Heart left ventricle (tissue), 16 donors: ENCODE measurements around the gene LYPD4. TPM values are rescaled to one million over a fixed set of nuclear protein-coding genes. Genes with fewer than 3 reads are reported as not detected.

Experiments used
- ATAC-seq, 4 donors: fragments of 200-7000 bp; cut with Tn5 transposase; one replicate each; pipeline ENCODE4 v1.9.1; 2020 to 2022; ENCODE audit warnings: moderate library complexity in 4 of 4, mild to moderate bottlenecking in 3 of 4, moderate number of reproducible peaks in 1 of 4
- DNase-seq, 5 donors: peaks; one replicate each; pipeline ENCODE4 v3.0.0-alpha.2; 2020
- H3K27ac ChIP-seq, 12 donors: fragments of 200-600 bp; sonication (generic) in 4 of 12; one replicate each; pipeline versions ENCODE4 v1.5.0 to v1.8.0; 2016 to 2022; ENCODE audit warnings: mild to moderate bottlenecking in 2 of 12
- H3K27me3 ChIP-seq, 9 donors: fragments of 200-600 bp; sonication (generic) in 2 of 9; one replicate each; pipeline versions ENCODE4 v1.5.1 to v1.8.0; 2016 to 2022; ENCODE audit warnings: mild to moderate bottlenecking in 3 of 9
- H3K36me3 ChIP-seq, 9 donors: fragments of 200-600 bp; sonication (generic) in 2 of 9; one replicate each; pipeline versions ENCODE4 v1.5.0 to v1.8.0; 2018 to 2022; ENCODE audit warnings: mild to moderate bottlenecking in 2 of 9
- H3K4me1 ChIP-seq, 12 donors: fragments of 200-600 bp; sonication (generic) in 4 of 12; one replicate each; pipeline versions ENCODE4 v1.5.0 to v1.8.0; 2016 to 2022; ENCODE audit warnings: mild to moderate bottlenecking in 3 of 12
- H3K4me3 ChIP-seq, 12 donors: fragments of 200-600 bp; sonication (generic) in 4 of 12; one replicate each; pipeline versions ENCODE4 v1.5.0 to v1.8.0; 2017 to 2022; ENCODE audit warnings: mild to moderate bottlenecking in 9 of 12, moderate library complexity in 4 of 12
- H3K9me3 ChIP-seq, 12 donors: fragments of 200-600 bp; sonication (generic) in 4 of 12; one replicate each; pipeline versions ENCODE4 v1.5.0 to v1.8.0; 2016 to 2022; ENCODE audit warnings: mild to moderate bottlenecking in 1 of 12
- CTCF ChIP-seq, 12 donors: fragments of 200-600 bp; sonication (generic) in 4 of 12; IDR thresholded peaks; one replicate each; pipeline versions ENCODE4 v1.5.0 to v1.8.0; 2018 to 2022; ENCODE audit warnings: antibody characterized with exemption in 12 of 12, mild to moderate bottlenecking in 5 of 12
- POLR2A ChIP-seq, 2 donors: fragments of 450-650 bp; IDR thresholded peaks; one replicate each; pipeline ENCODE4 v1.6.1; 2017; ENCODE audit warnings: antibody characterized with exemption in 2 of 2, mild to moderate bottlenecking in 2 of 2, moderate library complexity in 2 of 2
- WGBS, 4 donors: extraction: QIAGEN DNeasy Blood & Tissue Kit in 2 of 4; methylation state at CpG; one replicate each; pipeline versions ENCODE4 v1.1.5 to v1.1.7; 2013 to 2018; 5-methylcytosine and 5-hydroxymethylcytosine counted together
- intact Hi-C, 10 donors: fragments of 100-400 bp; cut with DNase I; formaldehyde crosslinking; loops; one replicate each; pipeline versions ENCODE4 v1.11.1 to v1.14.2; 2022
- polyA plus RNA-seq, 2 donors: library from polyadenylated mRNA; stranded (reverse); fragments of 200-250 nt; gene quantifications; one replicate each; pipeline ENCODE4 v1.2.3, GENCODE V29; 2013
- total RNA-seq, 9 donors: library from RNA; depleted of rRNA in 2 of 9; stranded (reverse); fragments of >200 nt in 2 of 9; fragmentation: NEBNext Ultra II Directional in 3 of 9; extraction: Animal tissue kit (Norgen Biotek cat#: 25700) in 3 of 9; gene quantifications; one replicate each; pipeline versions ENCODE4 v1.1.0 to v1.2.4, GENCODE V29; 2016 to 2023
- donor health status: ischemic (EF 13 %, LVEDD 7.1; RV severe dilation, severe dysfunction).
- donor health status: healthy with polysubstance abuse.
- donor health status: DM: no; HTN: yes; CAD: no.
- donor health status: DM: no; HTN: no; CAD: no.
- donor health status: ischemic (EF 25% LVEDD 6.9; RV normal size, moderate dysfunction).
- donor health status: ischemic (EF 25% LVEDD 5.7; RV mildly dilated, moderate dysfunction).
- donor health status: healthy.
- donor health status: DM: yes; HTN: yes; CAD: no.
- donor health status: ischemic (EF 35%, LVEDD 5.7; RV mildly dilated, moderate dysfunction).
- donor health status: nonischemic (EF 11% LVEDD 7.7; RV severe dilation, severe dysfunction).
- donor health status: DM: yes; HTN: yes; CAD: no.
- donor health status: PGD.
- donor health status: ischemic (EF 29% LVEDD 5.4; RV normal size, mild dysfunction).
- donor health status: nonischemic (EF 23%, LVEDD 6.1; RV moderate dilation, normal function).

Gene LYPD4
- total and polyA plus RNA-seq, 11 donors = not detected

- peak overlapping the region in 11 of 12 donors; percentile 11 to 99 (median 96) for H3K27ac ChIP-seq
These were observed 14.7 kb upstream of the LYPD4 start for GRCh38 chr19:41859213-41859617.

GRCh38 chr19:41853768-41854167 is 9.3 kb upstream of the LYPD4 start:
- intact Hi-C loops = no loop called here
- no peaks in the 10 kb centered on the region for H3K36me3 ChIP-seq
- peaks cover 0 to 11% (median 0%) of the 10 kb centered on the region in 9 donors for H3K27me3 ChIP-seq
- DNase-seq (no peak), ATAC-seq (no peak)
- TF ChIP-seq POLR2A (IDR thresholded peaks at IDR 0.05) (no peak), CTCF (IDR thresholded peaks at IDR 0.05) (no peak)
- no peak overlapping the region for H3K27ac ChIP-seq
- H3K4me3 ChIP-seq = no peak overlapping the region
- H3K4me1 ChIP-seq = no peaks in the 10 kb centered on the region
- H3K9me3 ChIP-seq = no peaks in the 10 kb centered on the region
- WGBS, 4 donors = 48 to 61% (median 60%) methylated on average over 2 of the region's 2 CpGs

More at GRCh38 chr19:41859213-41859617, 14.7 kb upstream of the LYPD4 start:
- Histone ChIP-seq H3K27me3 (no peaks in the 10 kb centered on the region), H3K4me3 (peak overlapping the region in 9 of 12 donors; percentile 78 to 94 (median 88)), H3K4me1 (peaks cover 6 to 41% (median 30%) of the 10 kb centered on the region in 12 donors), H3K36me3 (peaks cover 0 to 36% (median 33%) of the 10 kb centered on the region in 9 donors), H3K9me3 (no peaks in the 10 kb centered on the region)
- DNase-seq = no peak
- TF ChIP-seq POLR2A (IDR thresholded peaks at IDR 0.05) (no peak), CTCF (IDR thresholded peaks at IDR 0.05) (peak in 1 of 12 donors; percentile 58)
- intact Hi-C loops = loop anchor here in 2 of 10 donors (1.0 kb wide), 1 partner anchor 25 kb away; no protein-coding TSS in a partner anchor
- ATAC-seq = no peak
- WGBS, 4 donors = 5 to 7% (median 7%) methylated on average over 8 of the region's 8 CpGs

GRCh38 chr19:41853344-41853743 is 8.9 kb upstream of the LYPD4 start:
- ATAC-seq (no peak), DNase-seq (no peak)
- Histone ChIP-seq H3K27me3 (peaks cover 0 to 11% (median 0%) of the 10 kb centered on the region in 9 donors), H3K4me3 (no peak overlapping the region), H3K27ac (no peak overlapping the region), H3K9me3 (no peaks in the 10 kb centered on the region), H3K4me1 (no peaks in the 10 kb centered on the region), H3K36me3 (no peaks in the 10 kb centered on the region)
- intact Hi-C loops = no loop called here
- no peak for TF ChIP-seq CTCF (IDR thresholded peaks at IDR 0.05)
- no peak for TF ChIP-seq POLR2A (IDR thresholded peaks at IDR 0.05)
- 43 to 93% (median 69%) methylated on average over 2 of the region's 2 CpGs for WGBS, 4 donors

- 29 to 38% (median 36%) methylated on average over 4 of the region's 4 CpGs for WGBS, 4 donors
- ATAC-seq (no peak), DNase-seq (no peak)
- intact Hi-C loops = no loop called here
- H3K4me1 ChIP-seq = no peaks in the 10 kb centered on the region
- TF ChIP-seq CTCF (IDR thresholded peaks at IDR 0.05) = no peak
- no peak for TF ChIP-seq POLR2A (IDR thresholded peaks at IDR 0.05)
- no peak overlapping the region for H3K4me3 ChIP-seq
- no peaks in the 10 kb centered on the region for H3K9me3 ChIP-seq
- no peak overlapping the region for H3K27ac ChIP-seq
- no peaks in the 10 kb centered on the region for H3K36me3 ChIP-seq
- H3K27me3 ChIP-seq = peaks cover 0 to 15% (median 0%) of the 10 kb centered on the region in 9 donors
These were observed 7.0 kb upstream of the LYPD4 start for GRCh38 chr19:41851456-41851855.
